Kidney epithelial cell (primary cell): ENCODE results near the gene ASB13. TPM values are rescaled to one million over a fixed set of nuclear protein-coding genes. Genes with fewer than 3 reads are reported as not detected.
A peak's percentile ranks its signal among the peaks of the same experiment; 100 is the strongest.

Experiments
- DNase-seq: peaks from one replicate; pipeline ENCODE4 v3.0.0-alpha.2; 2010; ENCODE audit warnings: low read depth
- H3K27me3 ChIP-seq: 2 replicates; pipeline ENCODE4 v1.6.0; 2011; ENCODE audit warnings: low read length; ENCODE audit not compliant: control insufficient read depth, insufficient read depth
- H3K36me3 ChIP-seq: 2 replicates; pipeline ENCODE4 v1.5.1; 2011; ENCODE audit warnings: low read length; ENCODE audit not compliant: control insufficient read depth, insufficient read depth
- H3K4me3 ChIP-seq: 2 replicates; pipeline ENCODE4 v1.5.1; 2011; ENCODE audit warnings: low read depth, mild to moderate bottlenecking, control low read depth, low read length
- CTCF ChIP-seq: IDR thresholded peaks from 2 replicates; pipeline ENCODE4 v1.5.1; 2011; ENCODE audit warnings: mild to moderate bottlenecking, moderate library complexity, low read length, control low read depth, inconsistent platforms; ENCODE audit not compliant: insufficient read depth, poor library complexity, severe bottlenecking
- total RNA-seq: library from RNA; depleted of rRNA; stranded (reverse); fragments of >200 nt; gene quantifications from 2 replicates; pipeline ENCODE4 v1.2.3, GENCODE V29; 2015

Gene ASB13
- total RNA-seq, 1 donor from 2014 or later = 17.3 TPM

GRCh38 chr10:5592070-5592469, 74.3 kb downstream of the ASB13 start:
- no peaks in the 10 kb centered on the region for H3K27me3 ChIP-seq
- no peak for TF ChIP-seq CTCF
- H3K36me3 ChIP-seq = no peaks in the 10 kb centered on the region
- H3K4me3 ChIP-seq = no peak overlapping the region
- DNase-seq = no peak

- no peak for TF ChIP-seq CTCF
- no peak for DNase-seq
- Histone ChIP-seq H3K36me3 (no peaks in the 10 kb centered on the region), H3K27me3 (no peaks in the 10 kb centered on the region), H3K4me3 (no peak overlapping the region)
Observed at GRCh38 chr10:5591336-5591824, 75.0 kb downstream of the ASB13 start.

- Histone ChIP-seq H3K36me3 (no peaks in the 10 kb centered on the region), H3K4me3 (no peak overlapping the region), H3K27me3 (no peaks in the 10 kb centered on the region)
- TF ChIP-seq CTCF = no peak
- no peak for DNase-seq
Observed at GRCh38 chr10:5590816-5591215, 75.6 kb downstream of the ASB13 start.

GRCh38 chr10:5589661-5590511, 76.5 kb downstream of the ASB13 start:
- Histone ChIP-seq H3K4me3 (no peak overlapping the region), H3K27me3 (no peaks in the 10 kb centered on the region), H3K36me3 (no peaks in the 10 kb centered on the region)
- DNase-seq = no peak
- peak; percentile 40 for TF ChIP-seq CTCF

- TF ChIP-seq CTCF = no peak
- no peaks in the 10 kb centered on the region for H3K27me3 ChIP-seq
- DNase-seq = no peak
- no peaks in the 10 kb centered on the region for H3K36me3 ChIP-seq
- H3K4me3 ChIP-seq = no peak overlapping the region
Observed at GRCh38 chr10:5589011-5589660, 77.3 kb downstream of the ASB13 start.

Other genes with a start within 250 kb of the ASB13 start
- gene CALML5, start 167.0 kb downstream of the ASB13 start, total RNA-seq = 0.34 TPM in 1 of 2 replicates, not detected in the other
- not detected in 2 replicates for gene CALML3, start 141.6 kb downstream of the ASB13 start, total RNA-seq
- gene TASOR2, start 18.2 kb upstream of the ASB13 start, total RNA-seq = 60.1 and 66.8 TPM in 2 replicates
- gene GDI2, start 146.8 kb upstream of the ASB13 start, total RNA-seq = 328 and 358 TPM in 2 replicates
- 7.0 and 7.9 TPM in 2 replicates for gene ANKRD16, start 223.3 kb upstream of the ASB13 start, total RNA-seq
- gene FBH1, start 223.6 kb upstream of the ASB13 start, total RNA-seq = 54.9 and 65.8 TPM in 2 replicates